ENCODE results near the gene PARD3B.

DNA sequence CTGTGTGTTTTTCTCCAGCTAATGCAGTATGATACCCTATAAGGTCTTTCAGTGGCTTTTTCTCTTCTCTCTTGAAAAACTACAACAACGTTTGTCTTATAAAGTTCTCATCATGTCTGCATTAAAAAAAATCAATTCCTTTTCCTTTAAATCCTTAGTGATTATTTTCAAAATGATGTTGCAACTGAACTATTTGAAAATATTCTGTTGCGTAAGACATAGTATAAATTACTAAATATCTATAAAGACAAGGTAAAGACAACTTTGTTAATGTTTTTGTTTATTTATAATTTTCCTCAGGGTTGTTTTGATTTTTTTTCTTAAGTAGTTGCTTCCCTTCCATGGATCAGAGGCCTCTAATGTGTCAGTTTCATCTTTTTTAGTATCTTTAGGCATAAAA, 21.2 kb downstream of the PARD3B start:
- no peak for TF ChIP-seq SP4 (IDR thresholded peaks at IDR 0.05; ENCODE audit: low read length)
- TF ChIP-seq SP1 (IDR thresholded peaks at IDR 0.05; ENCODE audit: low read depth, low read length): no peak
- no peak for TF ChIP-seq TAF1 (IDR thresholded peaks at IDR 0.05; ENCODE audit: low read depth, low read length)
- no peak for TF ChIP-seq JUN (IDR thresholded peaks at IDR 0.05; ENCODE audit: low read depth, low read length)
- no peak for TF ChIP-seq POLR2A (IDR thresholded peaks at IDR 0.05; ENCODE audit: control extremely low read depth in 1 of 2, low read depth in 2 of 2, low read length in 2 of 2)
- TF ChIP-seq, protein P1, sequence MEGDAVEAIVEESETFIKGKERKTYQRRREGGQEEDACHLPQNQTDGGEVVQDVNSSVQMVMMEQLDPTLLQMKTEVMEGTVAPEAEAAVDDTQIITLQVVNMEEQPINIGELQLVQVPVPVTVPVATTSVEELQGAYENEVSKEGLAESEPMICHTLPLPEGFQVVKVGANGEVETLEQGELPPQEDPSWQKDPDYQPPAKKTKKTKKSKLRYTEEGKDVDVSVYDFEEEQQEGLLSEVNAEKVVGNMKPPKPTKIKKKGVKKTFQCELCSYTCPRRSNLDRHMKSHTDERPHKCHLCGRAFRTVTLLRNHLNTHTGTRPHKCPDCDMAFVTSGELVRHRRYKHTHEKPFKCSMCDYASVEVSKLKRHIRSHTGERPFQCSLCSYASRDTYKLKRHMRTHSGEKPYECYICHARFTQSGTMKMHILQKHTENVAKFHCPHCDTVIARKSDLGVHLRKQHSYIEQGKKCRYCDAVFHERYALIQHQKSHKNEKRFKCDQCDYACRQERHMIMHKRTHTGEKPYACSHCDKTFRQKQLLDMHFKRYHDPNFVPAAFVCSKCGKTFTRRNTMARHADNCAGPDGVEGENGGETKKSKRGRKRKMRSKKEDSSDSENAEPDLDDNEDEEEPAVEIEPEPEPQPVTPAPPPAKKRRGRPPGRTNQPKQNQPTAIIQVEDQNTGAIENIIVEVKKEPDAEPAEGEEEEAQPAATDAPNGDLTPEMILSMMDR (IDR thresholded peaks at IDR 0.05; ENCODE audit: control extremely low read depth in 1 of 3, insufficient read depth in 1 of 3, low read depth in 1 of 3, low read length in 3 of 3): no peak
- TF ChIP-seq POU5F1 (IDR thresholded peaks at IDR 0.05; ENCODE audit: low read depth, low read length): no peak
- no peak for TF ChIP-seq SRF (IDR thresholded peaks at IDR 0.05; ENCODE audit: low read depth, low read length)
- TF ChIP-seq TCF12 (IDR thresholded peaks at IDR 0.05; ENCODE audit: low read depth, low read length): no peak

Measured in H1 (cell line).